GM18499 (cell line): ENCODE results near the gene SLC35F3.
"Not testable (repeated sequence)": the region's sequence is repeated elsewhere in the genome, so short reads cannot be mapped to it uniquely, and the experiment has no call there.

ENCODE experiments used
- ATAC-seq: cut with Tn5 transposase; IDR thresholded peaks from one replicate; pipeline ENCODE4 v1.9.1; 2021; ENCODE audit warnings: moderate number of reproducible peaks; ENCODE audit not compliant: insufficient read depth, unreplicated experiment

The SLC35F3 gene

GRCh38 chr1:234132795-234133194 lies 228.3 kb downstream of the SLC35F3 start:
- no peak for ATAC-seq

GRCh38 chr1:234134878-234135277 lies 230.4 kb downstream of the SLC35F3 start:
- ATAC-seq: no peak

DNA sequence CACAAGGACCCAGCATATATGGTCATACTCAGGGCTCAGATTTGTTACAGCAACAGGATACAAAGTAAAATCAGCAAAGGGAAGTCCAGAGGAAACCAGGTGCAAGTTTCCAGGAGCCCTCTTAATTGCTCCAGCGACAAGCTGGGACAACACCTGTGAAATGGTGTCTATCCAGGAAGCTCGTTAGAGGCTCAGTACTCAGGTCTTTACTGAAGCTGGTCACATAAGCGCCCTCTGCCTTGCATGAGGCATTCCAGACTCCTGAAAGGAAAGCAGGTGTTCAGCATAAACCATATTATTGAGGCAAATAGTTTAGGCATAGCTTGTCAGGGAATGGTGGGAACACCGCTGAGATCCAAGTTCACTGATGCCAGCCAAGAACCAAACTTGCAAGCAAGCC lies 231.0 kb downstream of the SLC35F3 start:
- no peak for ATAC-seq

DNA sequence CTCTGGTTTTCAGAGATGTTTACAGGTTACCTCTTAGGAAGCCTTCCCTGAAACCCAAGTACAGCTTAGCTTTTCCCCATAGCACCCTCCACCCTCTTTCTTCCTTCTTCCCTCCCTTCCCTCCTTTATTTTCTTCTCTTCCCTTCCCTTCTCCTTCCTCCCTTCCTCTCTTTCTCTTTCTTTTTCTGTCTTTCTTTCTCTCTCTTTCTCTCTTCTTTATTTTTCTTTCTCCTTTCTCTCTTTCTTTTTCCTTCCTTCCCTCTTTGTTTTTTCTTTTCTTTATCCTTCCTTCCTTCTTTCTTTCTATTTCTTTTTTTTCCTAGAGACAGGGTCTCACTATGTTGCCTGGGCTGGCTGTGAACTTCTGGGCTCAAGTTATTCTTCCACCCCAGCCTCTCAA lies 231.6 kb downstream of the SLC35F3 start:
- no peak for ATAC-seq

- no peak for ATAC-seq
Measured at GRCh38 chr1:234139966-234140365, 235.5 kb downstream of the SLC35F3 start.

- ATAC-seq: no peak
Measured at GRCh38 chr1:234140388-234140787, 235.9 kb downstream of the SLC35F3 start.

- no peak for ATAC-seq
Measured at GRCh38 chr1:234141006-234141405, 236.5 kb downstream of the SLC35F3 start.

- no peak for ATAC-seq
Measured at GRCh38 chr1:234143681-234144080, 239.2 kb downstream of the SLC35F3 start.

DNA sequence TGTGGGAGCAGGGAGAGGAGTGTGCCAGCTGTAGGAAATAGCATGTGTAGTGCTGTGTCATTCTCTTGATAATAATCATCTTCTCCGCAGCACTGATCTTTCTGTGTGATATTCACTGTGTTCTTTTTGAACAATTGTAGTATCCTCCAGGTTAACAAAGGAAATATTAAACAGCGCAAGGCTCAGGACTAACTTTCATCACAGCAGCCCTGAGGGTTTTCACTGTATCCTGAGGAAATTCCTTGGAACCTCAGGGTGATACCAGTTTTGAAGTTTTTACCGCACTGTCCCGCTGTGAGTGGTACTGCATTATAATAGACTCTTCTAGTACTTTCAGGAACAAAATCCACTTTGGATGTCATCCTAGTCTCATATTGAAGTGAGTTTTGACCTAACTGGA lies 240.4 kb downstream of the SLC35F3 start:
- no peak for ATAC-seq

DNA sequence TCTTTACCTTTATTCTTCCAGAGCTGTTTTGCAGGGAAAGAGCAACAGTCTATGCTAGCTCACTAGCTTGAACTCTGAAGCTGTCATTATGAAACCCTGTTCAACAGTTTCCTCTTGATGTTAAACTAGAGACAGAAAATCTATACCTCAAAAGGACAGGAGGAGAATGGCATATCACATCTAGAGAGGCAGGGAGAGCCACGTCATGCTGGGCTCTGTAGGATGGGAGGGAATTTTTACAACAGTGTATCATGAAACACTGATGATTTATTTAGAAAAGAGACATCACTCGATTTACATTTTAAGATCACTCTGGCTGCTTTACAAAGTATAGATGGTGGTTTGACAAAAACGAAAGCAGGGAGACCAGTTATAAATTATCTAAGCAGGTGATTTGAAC lies 243.9 kb downstream of the SLC35F3 start:
- ATAC-seq: no peak

- no peak for ATAC-seq
Measured at GRCh38 chr1:234148816-234149215, 244.3 kb downstream of the SLC35F3 start.

DNA sequence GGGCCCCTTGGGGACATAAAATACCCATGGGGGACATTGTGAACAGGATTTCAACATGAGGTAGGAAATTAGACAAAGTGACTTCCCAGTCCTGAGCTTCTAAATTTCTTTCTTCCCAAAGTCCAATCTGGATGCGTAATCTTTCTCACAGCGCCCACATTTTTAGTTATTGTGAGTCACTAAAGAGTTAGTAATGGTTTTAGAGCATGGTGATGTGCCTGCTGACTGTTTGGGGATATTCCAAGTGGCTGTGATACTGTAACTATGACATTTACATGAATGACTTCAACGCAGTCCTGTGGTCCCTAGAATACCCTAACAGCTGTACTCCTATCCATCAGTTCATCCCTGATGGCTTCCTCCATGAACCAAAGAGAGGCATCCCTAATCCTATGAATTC lies 244.7 kb downstream of the SLC35F3 start:
- ATAC-seq: no peak

DNA sequence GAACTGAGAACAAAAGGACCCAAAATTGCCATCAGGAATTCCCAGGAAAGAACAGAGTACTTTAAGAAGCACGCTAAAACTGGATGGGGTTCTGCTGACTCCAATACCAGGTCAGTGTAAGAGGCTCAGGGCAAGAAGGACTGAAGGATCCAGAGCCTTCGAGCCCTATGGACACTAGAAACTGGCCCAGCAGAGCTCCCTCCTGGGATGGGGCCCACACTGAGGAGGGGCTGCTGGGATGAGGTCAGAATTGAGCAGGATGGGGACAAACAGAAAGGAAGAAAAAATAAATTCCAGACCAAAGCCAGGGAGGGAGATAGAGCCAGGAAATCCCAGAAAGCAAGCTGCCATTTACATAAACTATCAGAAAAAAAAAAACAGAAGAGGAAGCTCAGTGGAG lies 246.4 kb downstream of the SLC35F3 start:
- no peak for ATAC-seq

DNA sequence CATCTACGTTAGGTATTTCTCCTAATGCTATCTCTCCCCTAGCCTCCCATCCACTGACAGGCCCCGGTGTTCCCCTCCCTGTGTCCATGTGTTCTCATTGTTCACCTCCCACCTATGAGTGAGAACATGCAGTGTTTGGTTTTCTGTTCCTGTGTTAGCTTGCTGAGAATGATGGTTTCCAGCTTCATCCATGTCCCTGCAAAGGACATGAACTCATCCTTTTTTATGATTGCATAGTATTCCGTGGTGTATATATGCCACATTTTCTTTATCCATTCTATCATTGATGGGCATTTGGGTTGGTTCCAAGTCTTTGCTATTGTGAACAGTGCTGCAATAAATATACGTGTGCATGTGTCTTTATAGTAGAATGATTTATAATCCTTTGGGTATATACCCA lies 247.9 kb downstream of the SLC35F3 start:
- ATAC-seq: not testable (repeated sequence)

DNA sequence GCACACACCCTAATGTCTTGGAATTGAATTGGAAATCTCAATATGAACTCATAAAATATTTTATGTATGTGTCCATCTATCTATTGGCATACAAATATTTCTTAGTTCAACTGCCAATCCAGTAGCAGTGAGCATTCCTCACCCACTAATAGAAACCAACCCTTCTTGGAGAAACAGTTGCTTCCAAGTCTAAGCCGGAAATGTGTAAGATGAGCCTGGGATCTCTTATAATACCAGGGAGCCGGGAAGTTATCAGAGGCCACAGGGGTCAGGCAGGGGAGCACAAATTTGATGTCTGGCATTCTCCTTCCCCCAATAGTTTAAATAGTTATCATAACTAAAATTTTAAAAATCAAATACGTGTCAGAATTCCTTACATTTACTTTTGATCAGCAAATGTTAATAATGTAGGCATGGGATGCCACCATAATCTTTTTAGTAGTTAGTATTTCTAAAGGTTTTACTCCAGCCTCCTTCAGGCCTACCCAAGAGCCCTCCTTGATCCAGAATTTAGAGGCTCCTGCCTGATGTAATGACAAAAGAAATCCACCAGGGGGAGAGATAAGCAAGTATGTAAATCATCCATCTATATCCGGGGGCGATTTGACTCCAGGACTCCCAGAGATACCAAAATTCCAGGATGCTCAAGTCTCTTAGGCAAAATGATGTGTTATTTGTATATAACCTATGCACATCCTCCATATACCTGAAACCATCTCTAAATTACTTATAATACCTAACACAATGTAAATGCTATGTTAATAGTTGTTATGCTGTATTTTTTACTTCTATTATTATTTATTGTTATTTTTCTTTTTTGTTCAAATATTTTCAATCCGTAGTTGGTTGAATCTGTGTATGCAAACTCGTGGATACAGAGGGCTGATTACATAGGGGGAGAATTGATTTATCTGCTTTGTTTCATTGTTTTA lies 250.1 kb downstream of the SLC35F3 start:
- ATAC-seq: no peak

DNA sequence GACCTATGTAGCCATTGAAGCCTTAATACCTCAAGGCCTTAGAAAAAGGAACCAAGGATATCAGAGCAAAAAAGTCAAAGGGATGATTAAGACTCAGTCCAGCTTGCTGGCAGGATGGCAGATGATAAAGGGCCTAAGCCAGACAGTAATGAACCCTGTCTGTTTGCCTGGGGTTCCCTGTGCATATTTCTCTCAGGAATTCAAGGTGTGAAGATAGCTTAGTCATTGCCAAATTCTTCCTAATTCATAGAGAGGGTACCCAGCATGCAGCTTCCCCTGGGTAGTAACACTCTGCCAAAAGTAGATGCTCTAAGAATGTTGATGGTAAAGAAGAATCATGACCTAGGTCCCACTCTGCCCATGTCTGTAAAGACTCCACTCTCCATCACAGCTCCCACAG lies 258.2 kb downstream of the SLC35F3 start:
- no peak for ATAC-seq

DNA sequence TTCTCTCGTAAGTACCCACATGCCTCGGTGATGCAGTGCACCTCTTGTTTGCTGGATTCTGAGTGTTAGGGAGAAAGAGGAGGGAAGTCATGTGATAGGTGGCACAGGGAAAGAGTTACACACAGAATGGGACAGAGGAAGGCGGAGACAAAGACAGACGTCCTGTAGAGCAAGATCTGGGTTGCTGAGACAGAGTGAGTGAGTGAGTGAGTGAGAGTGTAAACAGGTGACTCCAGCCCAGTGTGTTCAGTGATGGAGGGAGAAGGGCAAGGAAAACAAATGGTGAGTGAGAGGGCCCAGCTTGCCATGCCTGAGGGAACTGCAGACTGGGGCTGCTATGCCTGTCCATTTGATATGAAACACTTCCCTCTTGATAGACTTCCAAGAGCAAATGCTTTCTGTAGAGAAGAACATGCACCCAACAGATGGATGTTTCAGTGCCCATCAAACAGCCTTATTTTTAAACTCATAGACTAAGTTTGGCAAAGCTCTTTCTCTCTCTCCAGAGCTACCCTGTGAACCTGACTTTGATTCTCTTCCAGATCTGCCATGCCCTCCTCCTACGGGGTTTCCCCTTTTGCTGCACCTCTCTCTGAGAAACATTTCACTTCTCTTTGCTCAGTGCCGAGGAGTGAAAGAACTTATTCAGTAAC lies 258.9 kb downstream of the SLC35F3 start:
- ATAC-seq: no peak

DNA sequence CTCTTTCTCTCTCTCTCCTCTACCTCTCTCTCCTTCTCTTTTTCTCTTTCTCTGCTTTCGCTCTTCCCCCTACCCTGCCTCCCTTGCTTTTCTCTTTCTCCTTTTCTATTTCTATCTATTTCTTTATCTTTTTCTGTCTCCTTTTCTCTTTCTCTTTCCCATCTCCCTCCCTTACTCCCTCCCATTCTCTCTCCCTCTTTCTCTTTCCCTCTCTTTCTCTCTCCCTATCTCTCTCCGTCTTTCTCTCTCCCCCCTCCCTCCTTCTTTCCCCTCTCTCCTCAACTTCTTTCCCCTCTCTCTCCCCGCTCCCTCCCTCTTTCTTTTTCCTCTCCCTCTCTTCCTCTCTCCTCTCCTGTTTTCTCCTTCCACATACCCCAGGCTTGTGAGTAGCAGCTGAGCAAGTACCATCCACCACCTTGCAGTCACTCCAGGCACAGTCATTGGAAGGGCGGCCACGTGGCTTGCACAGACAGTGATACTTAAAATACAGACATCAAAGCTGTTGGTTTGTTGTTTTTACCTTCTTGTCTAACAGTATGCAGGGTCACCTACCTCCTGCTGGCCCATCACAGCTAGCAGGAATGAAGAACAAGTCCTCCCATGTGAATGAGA lies 259.7 kb downstream of the SLC35F3 start:
- ATAC-seq: no peak

DNA sequence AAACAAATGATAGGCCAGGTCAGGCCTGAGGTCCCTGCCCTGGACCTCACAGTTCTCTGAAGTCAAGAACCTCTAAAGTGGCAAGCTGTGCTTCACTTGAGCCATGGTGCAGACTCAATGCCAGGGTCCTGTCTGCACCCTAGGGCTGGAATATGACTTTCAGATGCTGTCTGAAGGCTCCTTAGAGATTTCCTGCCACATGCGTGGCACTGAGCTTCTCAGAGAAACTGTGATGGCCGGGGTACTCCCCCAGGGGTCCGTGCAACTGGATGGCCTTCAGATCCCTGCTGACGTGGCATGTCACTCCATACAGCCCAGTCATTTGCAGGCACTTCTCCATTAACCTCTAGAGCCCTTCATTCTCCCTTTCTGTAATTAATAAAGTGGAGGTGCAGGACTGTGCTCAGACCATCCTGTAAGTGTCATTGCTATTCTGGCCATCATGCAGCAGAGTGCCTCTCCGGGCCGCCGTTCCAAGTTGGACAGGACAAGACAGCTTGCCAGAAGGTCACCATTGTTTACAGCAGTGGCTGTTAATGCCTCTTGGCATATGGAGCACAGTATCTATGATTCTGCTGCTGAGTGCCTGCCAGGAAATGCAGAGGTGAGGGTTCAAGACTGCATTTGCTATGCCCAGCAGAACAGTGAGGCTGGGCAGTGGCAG lies 263.7 kb downstream of the SLC35F3 start:
- no peak for ATAC-seq

DNA sequence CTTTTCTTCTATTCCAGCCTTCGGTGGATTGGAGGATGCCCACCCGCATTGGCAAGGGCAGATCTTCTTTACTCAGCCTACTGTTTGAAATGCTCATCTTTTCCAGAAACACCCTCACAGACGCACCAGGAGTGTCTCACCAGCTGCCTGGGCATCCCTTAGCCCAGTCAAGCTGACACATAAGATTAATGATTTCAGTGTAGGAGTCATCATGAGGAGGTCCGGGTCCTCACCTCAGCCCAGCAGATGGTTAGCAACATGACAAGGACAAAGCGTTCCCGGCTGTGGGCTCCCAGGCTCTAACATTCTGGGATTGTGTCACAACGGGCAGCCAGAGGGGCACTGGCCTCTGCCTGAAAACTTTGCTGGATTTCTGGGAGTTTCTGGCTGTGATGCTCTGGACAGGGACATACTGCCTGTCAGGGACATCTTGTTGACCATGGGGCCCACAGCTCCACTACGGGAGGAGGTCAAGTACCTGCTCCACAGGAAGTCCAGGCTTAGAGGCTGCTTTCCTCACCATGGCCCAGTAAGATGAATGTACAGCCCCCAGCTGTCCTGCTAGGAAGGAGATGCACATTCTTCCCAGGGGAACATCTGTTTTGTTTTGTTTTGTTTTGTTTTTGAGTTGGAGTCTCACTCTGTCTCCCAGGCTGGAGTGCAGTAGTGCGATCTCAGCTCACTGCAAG lies 264.8 kb downstream of the SLC35F3 start:
- ATAC-seq: no peak
